ENCODE measurements around the gene CD48. TPM values are rescaled to one million over a fixed set of nuclear protein-coding genes. Genes with fewer than 3 reads are reported as not detected.

The CD48 gene
- total RNA-seq, 2 experiments from 2014 or later: 131 to 150 TPM

GRCh38 chr1:160679893-160680292 is 31.7 kb downstream of the CD48 start:
- Histone ChIP-seq H4K20me1 (ENCODE audit: insufficient read depth, low read length) (no peaks in the 10 kb centered on the region; the same call in 1 of the 2 replicates), H3K27ac (ENCODE audit: low read depth, low read length, poor library complexity, severe bottlenecking) (no peak overlapping the region), H3K36me3 (ENCODE audit: insufficient read depth, low read length) (peaks cover 85% of the 10 kb centered on the region), H3K9me2 (ENCODE audit: insufficient read depth, low read length) (no peaks in the 10 kb centered on the region), H3K9me3 (ENCODE audit: low read length) (no peaks in the 10 kb centered on the region), H3K79me2 (ENCODE audit: insufficient read depth, low read depth, low read length) (peaks cover 10% of the 10 kb centered on the region; the same call in 1 of the 2 replicates), H3K4me1 (ENCODE audit: insufficient read depth, low read length, poor library complexity, severe bottlenecking) (peaks cover 39% of the 10 kb centered on the region), H2AFZ (ENCODE audit: low read length) (no peak overlapping the region), H3K4me2 (ENCODE audit: low read length) (no peak overlapping the region), H3K4me3 (ENCODE audit: low read depth, low read length, poor library complexity, severe bottlenecking) (no peak overlapping the region)
- intact Hi-C loops (cut with micrococcal nuclease; ENCODE audit: unreplicated experiment): loop anchor here (2.0 kb wide), 1 partner anchor 271 kb away; no protein-coding TSS in a partner anchor
- BruUV-seq (replicated peaks): no TSS peak
- ChIA-PET CTCF (ENCODE audit: unreplicated experiment) (interaction anchor here (0.7 to 2.3 kb wide), 2 partner anchors 88 to 272 kb away, joined by 3 to 7 read pairs; no protein-coding TSS in a partner anchor), POLR2A (interaction anchor here (1.2 to 2.2 kb wide), 2 partner anchors 8 to 90 kb away, joined by 3 to 6 read pairs; no protein-coding TSS in a partner anchor)
- TF ChIP-seq EZH2phosphoT487 (IDR thresholded peaks at IDR 0.05; ENCODE audit: borderline replicate concordance, low read depth, low read length): no peak
- TF ChIP-seq CTCF (conservative IDR thresholded peaks at IDR 0.05; ENCODE audit: low read length): no peak
- DNase-seq (ENCODE audit: low spot score): no peak

- Histone ChIP-seq H2AFZ (ENCODE audit: low read length) (no peak overlapping the region), H4K20me1 (ENCODE audit: insufficient read depth, low read length) (no peaks in the 10 kb centered on the region), H3K27ac (ENCODE audit: low read depth, low read length, poor library complexity, severe bottlenecking) (no peak overlapping the region), H3K79me2 (ENCODE audit: insufficient read depth, low read depth, low read length) (no peaks in the 10 kb centered on the region), H3K4me3 (ENCODE audit: low read depth, low read length, poor library complexity, severe bottlenecking) (no peak overlapping the region), H3K36me3 (ENCODE audit: insufficient read depth, low read length) (peaks cover 57% of the 10 kb centered on the region), H3K4me1 (ENCODE audit: insufficient read depth, low read length, poor library complexity, severe bottlenecking) (peaks cover 45% of the 10 kb centered on the region), H3K9me2 (ENCODE audit: insufficient read depth, low read length) (no peaks in the 10 kb centered on the region), H3K4me2 (ENCODE audit: low read length) (no peak overlapping the region), H3K9me3 (ENCODE audit: low read length) (no peaks in the 10 kb centered on the region)
- no TSS peak for BruUV-seq (replicated peaks)
- intact Hi-C loops (cut with micrococcal nuclease; ENCODE audit: unreplicated experiment): no loop called here
- ChIA-PET POLR2A (interaction anchor here (1.0 kb wide), 1 partner anchor 105 kb away, joined by 3 read pairs; no protein-coding TSS in a partner anchor), CTCF (ENCODE audit: unreplicated experiment) (interaction anchor here (0.5 to 0.6 kb wide), 2 partner anchors 91 to 99 kb away, joined by 3 read pairs; no protein-coding TSS in a partner anchor)
- no peak for DNase-seq (ENCODE audit: low spot score)
- TF ChIP-seq EZH2phosphoT487 (IDR thresholded peaks at IDR 0.05; ENCODE audit: borderline replicate concordance, low read depth, low read length) (no peak), CTCF (conservative IDR thresholded peaks at IDR 0.05; ENCODE audit: low read length) (no peak)
These were observed 34.6 kb downstream of the CD48 start for GRCh38 chr1:160676869-160677597.

Measured in OCI-LY7 (cell line).